SK-N-SH treated with all-trans-retinoic acid at 6 μM for 48 hours (cell line): Measurements from ENCODE around the gene PMS2.

Experiments
- BACH2 ChIP-seq: fragments of 250-450 bp; sonication (Bioruptor Pico); IDR thresholded peaks from 2 replicates; pipeline ENCODE4 v1.9.0; 2021; ENCODE audit warnings: mild to moderate bottlenecking, borderline replicate concordance
- CREB5 ChIP-seq: fragments of 250-450 bp; sonication (Bioruptor Pico); IDR thresholded peaks from 2 replicates; pipeline ENCODE4 v1.5.1; 2020; ENCODE audit warnings: low read depth, mild to moderate bottlenecking, moderate library complexity
- ISL1 ChIP-seq: fragments of 250-450 bp; sonication (Bioruptor Pico); IDR thresholded peaks from 2 replicates; pipeline ENCODE4 v2.1.2; 2022; ENCODE audit warnings: mild to moderate bottlenecking, moderate library complexity
- PPARA ChIP-seq: fragments of 250-450 bp; sonication (Bioruptor Pico); IDR thresholded peaks from 2 replicates; pipeline ENCODE4 v1.5.0; 2020; ENCODE audit warnings: mild to moderate bottlenecking, borderline replicate concordance
- RARB ChIP-seq: fragments of 250-450 bp; sonication (Bioruptor Pico); IDR thresholded peaks from 2 replicates; pipeline ENCODE4 v1.8.0; 2021; ENCODE audit warnings: mild to moderate bottlenecking, moderate library complexity
- TOX ChIP-seq: fragments of 250-450 bp; sonication (Bioruptor Pico); IDR thresholded peaks from 2 replicates; pipeline ENCODE4 v1.8.0; 2021; ENCODE audit warnings: mild to moderate bottlenecking, moderate library complexity, borderline replicate concordance
- ZFP30 ChIP-seq: fragments of 450-650 bp; formaldehyde crosslinking; IDR thresholded peaks from 2 replicates; pipeline ENCODE4 v1.5.0; 2022; ENCODE audit warnings: mild to moderate bottlenecking, moderate library complexity
- ZNF565 ChIP-seq: fragments of 450-650 bp; formaldehyde crosslinking; conservative IDR thresholded peaks from 2 replicates; pipeline ENCODE4 v1.5.0; 2020; ENCODE audit warnings: low read depth, mild to moderate bottlenecking, moderate library complexity
- TF ChIP-seq, protein P1 (sequence below): fragments of 250-450 bp; sonication (Bioruptor Pico); IDR thresholded peaks from 2 replicates; pipeline ENCODE4 v1.8.0; 2020; ENCODE audit warnings: mild to moderate bottlenecking, moderate library complexity, borderline replicate concordance

GRCh38 chr7:6035686-6036085, 26.8 kb upstream of the PMS2 start:
- no peak for TF ChIP-seq CREB5
- TF ChIP-seq BACH2 (CRISPR knock-in tag), result no peak
- TF ChIP-seq, protein P1, sequence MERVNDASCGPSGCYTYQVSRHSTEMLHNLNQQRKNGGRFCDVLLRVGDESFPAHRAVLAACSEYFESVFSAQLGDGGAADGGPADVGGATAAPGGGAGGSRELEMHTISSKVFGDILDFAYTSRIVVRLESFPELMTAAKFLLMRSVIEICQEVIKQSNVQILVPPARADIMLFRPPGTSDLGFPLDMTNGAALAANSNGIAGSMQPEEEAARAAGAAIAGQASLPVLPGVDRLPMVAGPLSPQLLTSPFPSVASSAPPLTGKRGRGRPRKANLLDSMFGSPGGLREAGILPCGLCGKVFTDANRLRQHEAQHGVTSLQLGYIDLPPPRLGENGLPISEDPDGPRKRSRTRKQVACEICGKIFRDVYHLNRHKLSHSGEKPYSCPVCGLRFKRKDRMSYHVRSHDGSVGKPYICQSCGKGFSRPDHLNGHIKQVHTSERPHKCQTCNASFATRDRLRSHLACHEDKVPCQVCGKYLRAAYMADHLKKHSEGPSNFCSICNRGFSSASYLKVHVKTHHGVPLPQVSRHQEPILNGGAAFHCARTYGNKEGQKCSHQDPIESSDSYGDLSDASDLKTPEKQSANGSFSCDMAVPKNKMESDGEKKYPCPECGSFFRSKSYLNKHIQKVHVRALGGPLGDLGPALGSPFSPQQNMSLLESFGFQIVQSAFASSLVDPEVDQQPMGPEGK (CRISPR knock-in tag), result no peak
- no peak for TF ChIP-seq ZNF565
- no peak for TF ChIP-seq PPARA (CRISPR knock-in tag)
- no peak for TF ChIP-seq RARB (CRISPR knock-in tag)
- TF ChIP-seq ZFP30, result no peak
- no peak for TF ChIP-seq TOX (CRISPR knock-in tag)
- no peak for TF ChIP-seq ISL1
